RPMI8226 (cell line): ENCODE results near the gene GARNL3.

ENCODE experiments used
- DNase-seq: peaks from one replicate; pipeline ENCODE4 v3.0.0-alpha.2; 2015

The GARNL3 gene

GRCh38 chr9:127279717-127280285 lies 15.2 kb downstream of the GARNL3 start:
- DNase-seq: no peak

- DNase-seq: no peak
These were observed 16.5 kb downstream of the GARNL3 start for GRCh38 chr9:127280880-127281660.

GRCh38 chr9:127281891-127282290 lies 17.3 kb downstream of the GARNL3 start:
- DNase-seq: no peak

- DNase-seq: no peak
These were observed 18.0 kb downstream of the GARNL3 start for GRCh38 chr9:127282611-127283010.

- no peak for DNase-seq
These were observed 18.6 kb downstream of the GARNL3 start for GRCh38 chr9:127283135-127283534.

- DNase-seq: peak; percentile 15
These were observed 19.4 kb downstream of the GARNL3 start for GRCh38 chr9:127283917-127284497.

GRCh38 chr9:127285965-127286364 lies 21.4 kb downstream of the GARNL3 start:
- DNase-seq: no peak

- DNase-seq: no peak
These were observed 26.0 kb downstream of the GARNL3 start for GRCh38 chr9:127290561-127291065.

GRCh38 chr9:127291246-127291778 lies 26.7 kb downstream of the GARNL3 start:
- DNase-seq: no peak

- no peak for DNase-seq
These were observed 27.8 kb downstream of the GARNL3 start for GRCh38 chr9:127292415-127292814.

- no peak for DNase-seq
These were observed 28.8 kb downstream of the GARNL3 start for GRCh38 chr9:127293328-127293727.

GRCh38 chr9:127293767-127294166 lies 29.2 kb downstream of the GARNL3 start:
- DNase-seq: no peak

GRCh38 chr9:127295005-127295404 lies 30.4 kb downstream of the GARNL3 start:
- no peak for DNase-seq

- DNase-seq: no peak
These were observed 36.4 kb downstream of the GARNL3 start for GRCh38 chr9:127300886-127301447.

- DNase-seq: no peak
These were observed 39.3 kb downstream of the GARNL3 start for GRCh38 chr9:127303830-127304229.

GRCh38 chr9:127305206-127305837 lies 40.7 kb downstream of the GARNL3 start:
- DNase-seq: no peak

- DNase-seq: no peak
These were observed 41.3 kb downstream of the GARNL3 start for GRCh38 chr9:127305838-127306226.

GRCh38 chr9:127307802-127308201 lies 43.2 kb downstream of the GARNL3 start:
- DNase-seq: no peak

- no peak for DNase-seq
These were observed 44.3 kb downstream of the GARNL3 start for GRCh38 chr9:127308652-127309434.

GRCh38 chr9:127309715-127310114 lies 45.1 kb downstream of the GARNL3 start:
- DNase-seq: no peak

GRCh38 chr9:127311239-127311741 lies 46.7 kb downstream of the GARNL3 start:
- peak; percentile 8 for DNase-seq

GRCh38 chr9:127313042-127313560 lies 48.5 kb downstream of the GARNL3 start:
- DNase-seq: no peak
